GM21723 (cell line): ENCODE results near the gene BUB1B.

Source experiments
- ATAC-seq: cut with Tn5 transposase; IDR thresholded peaks from one replicate; pipeline ENCODE4 v1.9.1; 2021; ENCODE audit warnings: mild to moderate bottlenecking, moderate library complexity; ENCODE audit not compliant: unreplicated experiment

Gene BUB1B

DNA sequence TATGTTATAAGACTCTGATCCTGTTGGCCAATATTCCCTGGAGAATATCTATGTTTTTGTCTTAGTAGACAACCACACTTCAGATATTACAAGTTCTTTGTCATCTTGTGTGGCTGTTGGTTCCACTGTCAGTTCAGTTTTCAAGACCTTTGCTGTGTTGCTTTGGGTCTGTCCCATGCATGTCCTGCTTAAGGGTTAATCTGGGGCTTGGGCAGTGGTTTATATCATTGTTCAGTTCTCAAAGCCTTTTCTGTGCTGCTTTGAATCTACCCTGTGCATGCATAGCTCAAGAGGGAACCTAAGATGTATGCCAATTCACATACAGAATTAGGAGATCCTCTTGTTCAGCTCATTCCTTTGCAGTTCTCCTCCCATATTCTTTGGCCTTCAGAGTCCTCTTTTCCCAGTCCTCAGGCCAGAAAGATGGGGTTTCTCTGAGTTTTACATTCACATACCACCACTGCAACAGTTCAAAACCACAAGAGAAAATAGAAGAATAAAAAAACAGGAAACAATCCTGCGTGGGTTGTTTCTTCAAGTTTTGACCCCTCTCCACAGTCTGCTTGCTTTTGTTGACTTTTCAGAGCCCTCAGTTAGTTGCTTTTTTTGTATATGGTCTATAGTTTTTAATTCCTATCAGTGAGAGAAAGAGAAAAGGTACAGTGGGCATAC, 21.6 kb downstream of the BUB1B start:
- peak; percentile 59 for ATAC-seq

DNA sequence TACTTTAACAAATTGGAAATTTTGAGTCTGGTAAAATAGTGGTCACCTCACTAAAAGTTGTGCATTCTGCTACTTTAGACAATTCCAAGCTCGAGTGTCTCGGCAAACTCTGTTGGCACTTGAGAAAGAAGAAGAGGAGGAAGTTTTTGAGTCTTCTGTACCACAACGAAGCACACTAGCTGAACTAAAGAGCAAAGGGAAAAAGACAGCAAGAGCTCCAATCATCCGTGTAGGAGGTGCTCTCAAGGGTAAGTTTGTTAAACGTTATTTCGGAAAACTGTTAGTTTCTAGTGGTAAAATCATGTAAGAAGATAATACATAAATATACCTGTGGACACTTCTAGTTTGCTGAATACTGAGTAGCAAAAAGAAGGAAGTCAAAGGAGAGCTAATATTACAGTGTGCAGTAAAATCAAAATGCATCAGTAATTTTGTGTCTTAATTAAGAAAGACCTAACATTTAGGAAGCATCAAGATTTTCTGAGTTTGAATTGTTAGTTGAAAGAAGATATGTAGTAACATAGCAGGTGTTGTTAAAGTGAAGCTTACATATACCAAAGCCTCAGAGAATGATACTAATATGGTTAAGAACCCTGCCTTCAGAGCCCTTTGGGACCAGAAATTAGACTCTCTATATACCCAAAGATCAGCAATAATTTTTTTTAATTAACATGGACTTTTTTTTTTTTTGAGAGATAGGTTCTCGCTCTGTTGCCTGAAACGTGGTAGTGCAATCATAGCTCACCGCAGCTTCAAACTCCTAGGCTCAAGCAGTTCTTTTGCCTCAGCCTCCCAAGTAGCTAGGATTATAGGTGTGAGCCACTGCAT, 23.0 kb downstream of the BUB1B start:
- no peak for ATAC-seq

DNA sequence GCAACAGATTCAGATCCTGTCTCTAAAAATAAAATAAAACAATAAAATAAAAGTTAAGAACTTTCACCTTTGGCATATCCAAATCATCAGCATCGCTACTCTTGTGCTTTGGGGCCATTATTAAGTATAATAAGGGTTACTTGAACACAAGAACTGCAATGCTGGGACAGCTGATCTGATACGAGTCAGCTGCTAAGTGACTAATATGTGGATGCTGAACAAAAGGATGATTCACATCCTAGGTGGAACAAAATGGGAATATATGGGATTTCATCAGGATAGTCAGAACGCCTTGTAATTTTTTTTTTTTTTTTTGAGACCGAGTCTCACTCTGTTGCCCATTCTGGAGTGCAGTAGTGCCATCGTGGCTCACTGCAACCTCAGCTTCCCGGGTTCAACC, 29.7 kb downstream of the BUB1B start:
- ATAC-seq, result no peak

DNA sequence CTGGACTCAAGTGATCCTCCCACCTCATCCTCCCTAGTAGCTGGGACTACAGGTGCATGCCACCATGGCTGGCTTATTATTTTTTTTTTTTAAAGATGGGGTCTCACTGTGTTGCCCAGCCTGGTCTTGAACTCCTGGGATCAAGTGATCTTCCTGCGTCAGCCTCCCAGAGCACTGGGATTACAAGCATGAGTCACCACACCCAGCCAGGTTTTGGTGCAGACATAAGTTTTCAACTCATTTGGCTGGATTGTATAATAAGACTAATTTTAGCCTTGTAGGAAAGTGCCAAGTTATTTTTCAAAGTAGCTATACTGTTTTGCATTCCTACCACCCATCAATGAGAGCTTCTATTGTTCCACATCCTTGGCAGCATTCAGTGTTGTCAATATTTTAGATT, 32.1 kb downstream of the BUB1B start:
- no peak for ATAC-seq

DNA sequence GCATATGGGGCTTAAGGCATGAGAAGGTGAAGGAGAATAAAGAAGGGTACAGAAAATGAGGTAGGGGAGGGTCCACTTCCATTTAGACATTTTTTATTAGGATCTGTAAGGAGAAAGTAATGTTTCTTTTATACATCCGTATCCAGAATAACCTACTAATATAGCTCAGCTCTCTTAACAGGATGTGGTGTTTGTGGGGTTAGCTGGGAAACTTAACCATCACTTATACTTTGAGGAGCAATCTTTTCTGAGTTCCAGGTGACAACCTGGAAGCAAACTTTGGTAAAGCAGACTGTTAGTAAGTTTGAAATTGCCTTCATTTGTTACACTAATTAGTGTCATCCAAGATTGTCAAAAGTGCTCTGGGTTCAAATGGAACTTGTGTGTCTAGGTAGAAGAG, 36.6 kb downstream of the BUB1B start:
- ATAC-seq, result no peak

DNA sequence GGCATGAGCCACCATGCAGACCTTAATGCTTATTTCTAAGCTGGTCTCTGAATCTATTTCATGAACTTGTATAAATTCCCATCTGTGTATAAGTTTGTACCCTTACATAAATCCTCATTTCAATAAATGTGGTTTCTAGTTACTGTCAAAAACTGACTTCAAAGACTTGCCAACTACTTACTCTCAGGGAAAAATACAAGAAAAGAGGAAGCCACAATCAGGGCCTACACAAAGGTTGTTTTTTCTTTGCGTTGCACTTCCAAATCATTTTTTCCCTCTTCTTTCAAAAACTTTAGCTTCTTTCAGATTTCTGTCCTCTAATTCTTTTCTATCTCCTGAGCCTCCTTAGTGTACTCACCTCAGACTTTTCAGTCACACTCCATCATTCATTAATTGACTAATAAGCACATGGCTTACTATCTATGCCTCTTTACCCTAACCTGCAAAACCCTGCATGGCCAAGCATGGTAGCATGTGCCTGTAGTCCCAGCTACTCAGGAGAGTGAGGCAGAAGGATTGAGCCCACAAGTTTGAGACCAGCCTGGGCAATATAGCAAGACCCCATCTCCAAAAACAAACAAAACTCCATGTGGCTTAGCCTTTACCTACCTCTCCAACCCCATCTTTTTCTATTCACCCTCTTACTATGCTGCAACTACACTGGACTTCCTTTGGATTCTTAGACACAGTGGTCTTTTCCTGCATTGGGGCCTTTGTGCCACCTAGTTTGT, 37.7 kb downstream of the BUB1B start:
- no peak for ATAC-seq

DNA sequence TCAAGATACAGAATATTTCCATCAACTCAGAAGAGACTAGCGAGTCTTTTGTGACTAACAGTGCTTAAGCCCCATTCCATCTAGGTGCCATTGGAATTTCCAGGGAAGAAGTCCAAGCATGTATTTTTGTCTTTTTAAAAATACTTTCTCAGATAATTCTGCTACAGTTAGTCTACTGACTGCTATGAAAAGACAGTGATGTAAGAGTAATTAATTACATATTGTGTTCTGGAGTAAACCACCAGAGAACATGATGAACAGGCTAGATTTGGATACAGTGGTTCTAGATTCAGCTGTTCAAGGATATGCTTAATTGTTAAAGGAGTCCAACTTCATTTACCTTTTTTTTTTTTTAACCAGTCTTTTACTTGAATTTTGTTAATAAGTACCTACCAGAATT, 43.2 kb downstream of the BUB1B start:
- no peak for ATAC-seq

DNA sequence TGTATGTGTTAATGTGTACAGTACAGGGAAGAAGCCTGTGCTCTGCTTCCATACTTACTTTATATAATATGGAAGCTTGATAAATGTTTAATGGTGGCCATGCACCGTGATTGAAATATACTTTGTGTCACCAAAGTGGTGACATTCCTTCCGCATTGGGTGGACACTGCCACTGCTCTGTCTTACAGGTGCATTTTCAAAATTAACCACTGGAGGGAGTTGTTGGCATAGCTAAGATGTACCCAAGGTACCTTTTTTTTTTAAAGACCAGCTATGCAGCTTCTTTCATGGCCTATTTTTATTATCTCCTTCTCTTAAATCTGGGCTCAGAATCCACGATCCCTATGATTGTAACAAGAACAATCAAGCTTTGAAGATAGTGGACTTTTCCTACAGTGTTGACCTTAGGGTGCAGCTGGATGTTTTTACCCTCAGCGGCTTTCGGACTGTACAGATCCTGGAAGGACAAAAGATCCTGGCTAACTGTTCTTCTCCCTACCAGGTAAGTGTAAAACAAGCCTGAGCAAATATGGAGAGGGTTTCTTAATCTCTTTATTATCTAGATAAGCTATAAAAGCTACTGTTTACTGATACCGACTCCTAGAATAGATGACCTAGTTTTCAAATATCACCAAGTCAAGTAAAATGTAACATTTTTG, 56.4 kb downstream of the BUB1B start:
- ATAC-seq, result no peak

DNA sequence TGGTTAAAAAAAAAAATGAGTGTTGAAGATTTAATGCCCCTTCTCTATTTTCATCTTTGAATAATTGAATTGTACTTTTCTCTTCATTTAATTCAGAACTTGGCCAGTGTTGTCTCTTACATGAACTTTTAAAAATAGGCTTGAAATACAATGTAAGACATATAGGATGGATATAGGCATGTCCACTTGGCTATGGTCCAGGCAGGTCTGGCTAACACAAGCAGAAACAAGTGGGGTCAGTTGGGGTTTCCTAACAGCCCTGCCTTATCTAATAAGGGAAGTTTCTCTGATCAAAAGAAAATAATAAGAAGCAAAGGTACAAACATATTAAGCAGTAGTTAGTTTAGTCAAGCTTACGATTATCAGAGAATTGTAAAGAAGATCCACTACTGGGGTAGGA, 58.9 kb downstream of the BUB1B start:
- ATAC-seq, result no peak

DNA sequence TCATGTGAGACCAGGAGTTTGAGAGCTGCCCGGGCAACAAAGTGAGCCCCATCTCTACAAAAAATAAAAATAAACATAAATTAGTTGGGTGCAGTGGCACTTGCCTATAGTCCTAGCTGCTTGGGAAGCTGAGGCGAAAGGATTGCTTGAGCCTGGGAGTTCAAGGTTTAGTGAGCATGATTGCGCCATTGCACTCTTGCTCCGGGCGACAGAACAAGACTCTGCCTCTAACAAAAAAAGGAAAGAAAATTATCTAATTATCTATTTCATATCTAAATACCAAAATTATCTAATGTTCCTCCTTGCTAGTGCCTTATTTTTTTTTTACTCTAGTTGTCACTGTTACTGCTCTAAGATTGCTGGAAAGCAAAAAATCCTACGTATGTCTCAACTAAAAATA, 61.3 kb downstream of the BUB1B start:
- no peak for ATAC-seq

DNA sequence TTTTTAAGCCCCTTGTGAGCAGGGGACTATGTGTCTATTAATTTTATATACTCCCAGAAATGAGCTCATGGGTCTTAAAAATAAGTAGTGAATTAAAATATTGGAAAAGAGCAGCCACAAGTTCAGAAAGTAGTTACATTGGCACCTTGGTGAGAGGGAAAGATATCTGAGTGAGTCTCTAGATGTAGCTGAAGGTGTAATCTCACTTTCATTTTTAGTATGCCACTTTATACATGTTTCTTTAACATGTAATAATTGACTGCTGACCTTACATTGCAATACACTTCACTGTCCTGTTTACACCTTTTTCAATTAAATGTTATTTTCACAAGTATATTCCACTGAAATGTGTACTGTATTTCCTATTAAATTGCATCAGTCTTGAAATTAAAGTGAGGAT, 65.9 kb downstream of the BUB1B start:
- ATAC-seq, result no peak

DNA sequence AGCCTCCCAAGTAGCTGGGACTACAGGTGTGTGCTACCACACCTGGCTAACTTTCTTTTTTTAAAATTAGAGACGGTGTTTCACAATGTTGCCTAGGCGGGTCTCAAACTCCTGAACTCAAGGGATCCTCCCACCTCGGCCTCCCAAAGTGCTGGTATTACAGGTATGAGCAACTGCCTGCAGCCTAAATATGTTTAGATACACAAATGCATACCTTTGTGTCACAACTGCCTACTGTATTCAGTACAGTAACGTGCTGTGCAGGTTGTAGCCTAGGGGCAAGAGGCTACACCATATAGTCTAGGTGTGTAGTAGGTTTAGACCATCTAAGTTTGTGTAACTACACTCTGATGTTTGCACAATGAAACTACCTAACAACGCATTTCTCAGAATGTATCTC, 68.4 kb downstream of the BUB1B start:
- ATAC-seq, result no peak

DNA sequence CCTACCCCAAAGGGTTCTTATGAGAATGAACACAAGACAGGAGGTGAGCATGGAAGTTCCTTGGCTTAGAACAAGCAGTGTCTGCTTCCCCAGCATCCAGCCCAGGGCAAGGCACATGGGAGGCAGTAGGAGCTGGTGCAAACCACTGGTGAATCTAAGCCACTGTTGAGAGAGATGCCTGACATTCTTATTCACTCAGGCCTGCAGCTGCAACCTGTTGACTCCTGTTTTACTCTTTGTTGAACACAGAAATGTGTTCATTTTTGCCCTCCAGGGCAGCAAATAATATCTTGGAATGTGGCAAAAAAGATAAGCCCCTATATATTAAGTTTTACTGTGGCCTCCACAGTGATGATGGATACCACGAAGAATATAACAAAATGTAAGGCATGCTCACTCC, 69.1 kb downstream of the BUB1B start:
- ATAC-seq, result no peak

DNA sequence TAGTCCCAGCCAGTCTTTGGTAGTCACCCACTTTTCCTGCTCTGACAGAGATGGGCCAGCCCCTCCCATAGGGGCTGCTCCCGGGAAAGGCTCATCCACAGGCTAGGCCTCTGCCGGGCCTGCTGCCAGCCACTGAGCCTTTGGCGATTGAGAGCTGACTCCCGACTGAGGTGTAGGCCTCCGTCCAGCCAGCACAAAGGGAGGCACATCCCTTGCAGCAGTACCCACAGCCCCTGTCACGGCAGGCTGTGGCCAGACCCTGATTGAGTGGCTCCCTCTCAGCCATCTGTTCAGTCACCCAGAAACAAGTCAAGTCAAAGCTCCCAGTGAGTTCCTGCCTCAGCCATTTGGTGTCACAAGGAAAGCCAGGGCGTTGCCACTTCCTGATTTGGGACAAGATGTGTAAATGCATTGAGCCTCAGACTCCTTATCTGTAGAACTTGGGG, 71.8 kb downstream of the BUB1B start:
- no peak for ATAC-seq

DNA sequence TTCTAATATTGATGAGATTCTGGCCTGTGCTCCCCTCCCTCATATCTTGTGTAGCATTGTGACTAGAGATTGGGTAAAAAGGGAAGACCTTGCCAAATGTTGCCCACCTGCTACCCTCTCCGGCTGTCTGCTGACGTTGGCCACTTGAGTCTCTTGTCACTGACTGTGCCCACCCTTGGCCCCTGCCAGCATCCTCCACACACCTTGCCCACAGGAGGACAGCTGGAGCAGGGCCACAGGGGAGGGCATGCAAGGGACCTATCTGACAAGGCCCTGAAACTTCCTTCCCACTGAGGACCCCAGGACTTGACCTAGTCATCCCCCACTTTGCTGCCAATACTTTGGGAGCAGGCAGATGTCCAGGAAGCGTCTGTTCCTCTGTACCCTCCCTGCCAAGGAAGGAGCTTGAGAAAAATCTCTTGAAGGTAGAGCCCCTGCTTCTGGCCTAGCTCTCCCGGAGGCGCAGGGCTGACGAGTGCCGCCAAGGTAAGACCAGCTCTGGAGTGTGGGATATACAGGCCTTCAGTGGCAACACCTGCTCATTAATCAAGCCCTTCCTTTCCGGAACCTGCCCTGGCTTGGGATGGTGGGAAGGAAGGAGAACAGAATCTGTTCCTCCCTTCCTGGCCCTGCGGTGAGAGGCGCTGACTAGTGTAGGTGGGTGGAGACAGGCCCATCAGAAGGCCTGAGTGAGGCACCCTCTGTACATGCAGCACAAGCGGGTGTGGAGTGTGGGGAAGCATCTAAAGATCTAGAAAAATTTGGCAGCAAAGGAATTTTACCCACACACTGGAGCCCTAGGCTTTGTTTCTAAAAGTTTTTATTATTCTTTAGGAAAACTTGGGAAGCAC, 73.1 kb downstream of the BUB1B start:
- no peak for ATAC-seq

DNA sequence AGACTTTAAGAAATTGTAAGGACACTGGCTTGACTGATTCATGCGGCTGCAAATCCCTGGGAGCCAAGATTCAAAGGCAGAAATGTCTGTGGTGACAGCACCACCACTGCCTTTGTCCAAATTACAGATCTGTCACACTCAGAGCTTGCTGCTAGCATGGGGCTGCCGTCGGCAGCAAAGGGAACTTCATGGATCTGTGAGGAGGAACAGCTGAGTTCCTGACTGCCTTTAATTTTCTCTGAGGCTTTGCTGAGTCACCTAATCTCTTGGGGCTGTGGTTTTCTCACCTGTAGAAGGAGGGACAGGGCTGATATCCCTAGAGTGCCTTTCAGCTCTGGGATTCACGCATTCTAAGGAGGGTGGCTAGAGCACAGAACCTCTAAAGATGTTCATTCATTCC, 73.9 kb downstream of the BUB1B start:
- ATAC-seq, result no peak

DNA sequence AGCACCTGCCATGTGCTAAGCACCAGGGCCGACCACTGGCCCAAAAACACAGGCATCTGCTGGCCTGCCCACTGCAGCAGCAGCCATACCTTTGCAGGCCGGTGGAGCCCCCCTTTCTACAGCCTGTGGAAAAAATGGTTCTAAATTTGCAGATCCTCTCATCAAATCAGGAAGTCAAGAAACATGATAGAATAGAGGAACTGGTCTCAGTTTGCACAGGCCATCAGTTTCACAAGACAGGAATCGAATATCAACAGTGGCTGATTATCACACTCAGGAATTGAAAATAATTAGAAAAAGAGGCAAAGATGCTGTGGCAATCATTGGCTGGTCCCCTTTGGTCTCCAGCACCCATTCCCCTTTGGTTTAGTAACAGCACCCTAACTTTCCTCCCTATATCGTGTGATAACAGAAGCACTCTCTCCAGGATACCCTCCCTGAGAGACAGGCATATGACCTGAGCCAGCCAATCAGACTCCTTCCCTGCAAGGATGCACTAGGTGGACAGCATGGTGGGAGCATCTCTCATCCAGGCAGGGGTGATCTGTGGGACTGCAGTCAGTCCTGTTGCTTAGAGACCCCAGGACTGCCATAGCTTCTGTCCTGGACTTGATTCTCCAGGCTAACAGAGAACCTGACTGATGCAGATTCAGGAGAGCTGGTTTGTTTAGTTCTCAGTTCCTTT, 74.5 kb downstream of the BUB1B start:
- no peak for ATAC-seq

DNA sequence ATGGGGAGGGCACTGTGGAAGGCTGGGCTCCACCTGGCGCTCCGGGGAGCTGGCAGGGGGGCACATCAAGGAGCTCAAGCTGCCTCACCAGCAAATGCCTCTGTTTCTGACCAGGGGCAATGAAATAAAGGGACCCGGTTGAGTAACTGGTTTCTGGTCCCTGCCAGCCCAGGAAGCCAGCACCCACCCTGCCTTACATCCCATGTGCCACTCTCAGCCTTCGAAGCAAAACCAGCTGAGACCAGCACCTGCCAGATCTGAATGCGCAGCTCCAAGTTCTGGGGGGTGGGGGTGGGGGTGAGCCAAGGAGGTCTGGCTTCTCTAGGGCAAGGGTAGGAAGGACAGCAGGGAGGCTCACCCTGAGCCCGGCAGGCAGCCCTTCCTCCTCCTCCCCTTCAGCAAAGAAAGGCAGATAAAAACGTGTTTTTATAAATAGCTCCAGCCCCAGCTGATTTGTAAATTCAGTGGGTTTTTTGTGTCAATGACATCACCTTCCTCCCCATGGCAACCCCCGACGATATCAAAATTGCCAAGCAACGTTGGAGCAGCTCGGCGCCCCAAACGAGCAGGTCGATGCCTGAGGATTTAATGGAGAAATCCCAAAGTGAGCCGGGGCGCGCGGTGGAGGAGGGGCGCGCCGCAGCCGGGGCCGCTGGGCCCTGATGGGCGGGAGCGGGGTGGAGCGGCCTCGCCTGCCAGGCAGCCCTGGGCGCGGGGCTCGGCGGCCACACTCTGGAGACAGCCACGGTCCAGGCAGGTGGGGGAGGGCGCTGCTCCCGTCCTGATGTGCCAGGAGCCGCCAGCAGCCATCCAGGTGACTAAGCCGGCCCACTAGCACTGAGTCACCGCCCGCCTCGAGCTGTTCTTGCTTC, 77.9 kb downstream of the BUB1B start, which contains the start of gene PAK6:
Gene PAK6, plus strand, starts transcription at position 532 of the 872 bp plus-strand sequence. CDS start 25,723 bp downstream, outside the sequence.
- ATAC-seq, result no peak

DNA sequence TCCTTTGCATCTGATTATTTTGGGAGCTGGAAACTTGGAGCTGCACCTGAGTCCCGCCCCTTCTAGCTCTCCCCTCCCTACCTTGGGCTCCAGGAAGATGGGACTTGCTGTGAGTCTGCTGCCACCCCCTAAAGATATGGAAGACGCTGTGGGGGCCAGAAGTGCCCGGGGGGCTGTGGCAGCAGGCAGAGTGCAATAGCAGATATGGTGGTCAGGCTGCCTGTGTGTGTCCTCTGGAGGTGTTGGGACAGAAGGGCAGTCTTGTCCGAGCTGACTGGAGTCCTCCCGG, 78.5 kb downstream of the BUB1B start:
- no peak for ATAC-seq
